Keratinocyte (primary cell): ENCODE measurements around the gene ALOXE3. TPM values are rescaled to one million over a fixed set of nuclear protein-coding genes. Genes with fewer than 3 reads are reported as not detected.

Experiments used
- DNase-seq: peaks from one replicate; pipeline ENCODE4 v3.0.0-alpha.2; 2011; ENCODE audit warnings: low read depth, missing footprints, low spot score
- FAIRE-seq: peaks from 2 replicates; lab custom pipeline; 2011; peaks lifted over from hg19 to GRCh38; lab: Jason Lieb, UNC
- H2AFZ ChIP-seq: 2 replicates; pipeline ENCODE4 v1.6.0; 2012; ENCODE audit warnings: low read length, control low read depth, inconsistent platforms; ENCODE audit not compliant: control insufficient read depth
- H3K27ac ChIP-seq: 2 replicates; pipeline ENCODE4 v1.5.1; 2011; ENCODE audit warnings: low read length; ENCODE audit not compliant: control insufficient read depth, insufficient read depth
- H3K27me3 ChIP-seq: 3 replicates; pipeline ENCODE4 v1.6.0; 2011; ENCODE audit warnings: low read length; ENCODE audit not compliant: control insufficient read depth, insufficient read depth; ENCODE audit errors: extremely low read depth
- H3K36me3 ChIP-seq, 2 experiments: 2 replicates in 1 of 2; 3 replicates in 1 of 2; pipeline ENCODE4 v1.5.1; 2011; ENCODE audit warnings: low read length in 2 of 2, mild to moderate bottlenecking in 1 of 2; ENCODE audit not compliant: control insufficient read depth in 2 of 2, insufficient read depth in 2 of 2; ENCODE audit errors: extremely low read depth in 1 of 2
- H3K4me1 ChIP-seq: 3 replicates; pipeline ENCODE4 v1.5.1; 2011; ENCODE audit warnings: low read length; ENCODE audit not compliant: control insufficient read depth, insufficient read depth; ENCODE audit errors: extremely low read depth
- H3K4me2 ChIP-seq: 3 replicates; pipeline ENCODE4 v1.6.0; 2011; ENCODE audit warnings: low read depth, low read length; ENCODE audit not compliant: control insufficient read depth, insufficient read depth; ENCODE audit errors: extremely low read depth
- H3K4me3 ChIP-seq, 3 experiments: fragments of 200-600 bp in 1 of 3; sonication (generic) in 1 of 3; 2 replicates in 2 of 3; 3 replicates in 1 of 3; pipeline ENCODE4 v1.5.1; 2011 to 2016; ENCODE audit warnings: low read length in 3 of 3, mild to moderate bottlenecking in 3 of 3, control low read depth in 2 of 3, inconsistent platforms in 1 of 3, low read depth in 1 of 3, mixed read lengths in 1 of 3, mixed run types in 1 of 3, moderate library complexity in 1 of 3; ENCODE audit not compliant: control insufficient read depth in 2 of 3, insufficient read depth in 2 of 3; ENCODE audit errors: extremely low read depth in 1 of 3
- H3K79me2 ChIP-seq: 2 replicates; pipeline ENCODE4 v1.6.0; 2012; ENCODE audit warnings: low read length; ENCODE audit not compliant: control insufficient read depth, insufficient read depth
- H3K9ac ChIP-seq: 3 replicates; pipeline ENCODE4 v1.6.0; 2011; ENCODE audit warnings: low read length; ENCODE audit not compliant: control insufficient read depth, insufficient read depth; ENCODE audit errors: extremely low read depth
- H3K9me1 ChIP-seq: 3 replicates; pipeline ENCODE4 v1.6.0; 2011; ENCODE audit warnings: low read length; ENCODE audit not compliant: control insufficient read depth, insufficient read depth; ENCODE audit errors: extremely low read depth
- H3K9me3 ChIP-seq: 2 replicates; pipeline ENCODE4 v1.5.1; 2012; ENCODE audit warnings: low read depth, low read length; ENCODE audit not compliant: control insufficient read depth
- H4K20me1 ChIP-seq: 3 replicates; pipeline ENCODE4 v1.6.0; 2011; ENCODE audit warnings: low read length; ENCODE audit not compliant: control insufficient read depth, insufficient read depth; ENCODE audit errors: extremely low read depth
- EZH2 ChIP-seq: IDR thresholded peaks from one replicate; pipeline ENCODE4 v1.6.1; 2012; ENCODE audit warnings: inconsistent platforms, mild to moderate bottlenecking, low read length, moderate library complexity
- dilution Hi-C: fragments of 300-500 bp; cut with MboI; formaldehyde crosslinking; loops from one replicate; pipeline ENCODE4 v1.7.0; 2020; ENCODE audit warnings: low sequenced_read_pairs; ENCODE audit not compliant: extremely low pct_ligation_motif_present
- polyA plus RNA-seq, 5 experiments: library from polyadenylated mRNA; depleted of rRNA in 3 of 5; stranded (reverse) in 3 of 5; stranded (forward) in 1 of 5; unstranded in 1 of 5; fragments of >200 nt; gene quantifications; 1 replicate in 1 of 5; 2 replicates in 3 of 5; 3 replicates in 1 of 5; pipeline versions ENCODE4 v1.2.1 to v1.2.3, GENCODE V29; 2011 to 2012; ENCODE audit warnings: missing spikeins in 2 of 5, low read depth in 1 of 5, low replicate concordance in 1 of 5
- TF ChIP-seq, protein P1 (sequence below), 3 experiments: IDR thresholded peaks in 1 of 3; conservative IDR thresholded peaks in 1 of 3; optimal IDR thresholded peaks in 1 of 3; 2 replicates in 2 of 3; 3 replicates in 1 of 3; pipeline versions ENCODE3 to v1.5.1; 2011; ENCODE audit warnings: low read length in 3 of 3, mild to moderate bottlenecking in 3 of 3, moderate library complexity in 2 of 3, control low read depth in 1 of 3, inconsistent platforms in 1 of 3; ENCODE audit not compliant: insufficient read depth in 2 of 3; ENCODE audit errors: extremely low read depth in 1 of 3

Gene ALOXE3
- polyA plus RNA-seq, 1 donor (not counting 4 experiments of a cell fraction or from before 2014, with no cell fraction given) = 2.7 TPM

DNA sequence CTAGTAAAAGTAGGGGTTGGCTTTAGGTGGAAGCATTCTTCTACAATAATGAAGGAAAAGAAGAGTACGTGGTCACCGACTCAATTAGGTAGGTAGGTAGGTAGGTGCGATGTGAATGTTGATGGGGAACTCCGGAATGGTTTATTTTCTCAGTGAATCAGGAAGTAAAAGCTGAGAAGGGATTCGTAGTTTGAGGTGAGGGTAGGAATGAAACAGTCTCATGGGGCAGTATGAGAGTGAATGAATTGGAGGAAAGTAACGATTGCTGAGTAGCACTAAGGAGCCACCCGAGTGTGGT is 20.0 kb upstream of the ALOXE3 start:
- dilution Hi-C loops = no loop called here
- TF ChIP-seq, protein P1, sequence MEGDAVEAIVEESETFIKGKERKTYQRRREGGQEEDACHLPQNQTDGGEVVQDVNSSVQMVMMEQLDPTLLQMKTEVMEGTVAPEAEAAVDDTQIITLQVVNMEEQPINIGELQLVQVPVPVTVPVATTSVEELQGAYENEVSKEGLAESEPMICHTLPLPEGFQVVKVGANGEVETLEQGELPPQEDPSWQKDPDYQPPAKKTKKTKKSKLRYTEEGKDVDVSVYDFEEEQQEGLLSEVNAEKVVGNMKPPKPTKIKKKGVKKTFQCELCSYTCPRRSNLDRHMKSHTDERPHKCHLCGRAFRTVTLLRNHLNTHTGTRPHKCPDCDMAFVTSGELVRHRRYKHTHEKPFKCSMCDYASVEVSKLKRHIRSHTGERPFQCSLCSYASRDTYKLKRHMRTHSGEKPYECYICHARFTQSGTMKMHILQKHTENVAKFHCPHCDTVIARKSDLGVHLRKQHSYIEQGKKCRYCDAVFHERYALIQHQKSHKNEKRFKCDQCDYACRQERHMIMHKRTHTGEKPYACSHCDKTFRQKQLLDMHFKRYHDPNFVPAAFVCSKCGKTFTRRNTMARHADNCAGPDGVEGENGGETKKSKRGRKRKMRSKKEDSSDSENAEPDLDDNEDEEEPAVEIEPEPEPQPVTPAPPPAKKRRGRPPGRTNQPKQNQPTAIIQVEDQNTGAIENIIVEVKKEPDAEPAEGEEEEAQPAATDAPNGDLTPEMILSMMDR (optimal IDR thresholded peaks at IDR 0.05 in 1 of 3, IDR thresholded peaks at IDR 0.05 in 1 of 3, conservative IDR thresholded peaks at IDR 0.05 in 1 of 3; ENCODE audit: extremely low read depth in 1 of 3, insufficient read depth in 2 of 3, low read length in 3 of 3) = no peak
- TF ChIP-seq EZH2 = no peak
- FAIRE-seq (no peak), DNase-seq (no peak)
- H3K27ac ChIP-seq = peak overlapping the region; percentile 59
- H3K27me3 ChIP-seq = no peaks in the 10 kb centered on the region
- peaks cover 23% of the 10 kb centered on the region for H3K4me1 ChIP-seq
- no peaks in the 10 kb centered on the region for H3K9me3 ChIP-seq
- peak overlapping the region; percentile 1 to 75 (median 56) for H3K4me3 ChIP-seq
- peak overlapping the region; percentile 99 for H3K4me2 ChIP-seq
- H3K9ac ChIP-seq = peak overlapping the region; percentile 68
- no peaks in the 10 kb centered on the region for H3K9me1 ChIP-seq
- H2AFZ ChIP-seq = peak overlapping the region; percentile 83
- H3K36me3 ChIP-seq = peaks cover 26 to 32% of the 10 kb centered on the region in 2 experiments
- no peaks in the 10 kb centered on the region for H3K79me2 ChIP-seq
- H4K20me1 ChIP-seq = peaks cover 4% of the 10 kb centered on the region

DNA sequence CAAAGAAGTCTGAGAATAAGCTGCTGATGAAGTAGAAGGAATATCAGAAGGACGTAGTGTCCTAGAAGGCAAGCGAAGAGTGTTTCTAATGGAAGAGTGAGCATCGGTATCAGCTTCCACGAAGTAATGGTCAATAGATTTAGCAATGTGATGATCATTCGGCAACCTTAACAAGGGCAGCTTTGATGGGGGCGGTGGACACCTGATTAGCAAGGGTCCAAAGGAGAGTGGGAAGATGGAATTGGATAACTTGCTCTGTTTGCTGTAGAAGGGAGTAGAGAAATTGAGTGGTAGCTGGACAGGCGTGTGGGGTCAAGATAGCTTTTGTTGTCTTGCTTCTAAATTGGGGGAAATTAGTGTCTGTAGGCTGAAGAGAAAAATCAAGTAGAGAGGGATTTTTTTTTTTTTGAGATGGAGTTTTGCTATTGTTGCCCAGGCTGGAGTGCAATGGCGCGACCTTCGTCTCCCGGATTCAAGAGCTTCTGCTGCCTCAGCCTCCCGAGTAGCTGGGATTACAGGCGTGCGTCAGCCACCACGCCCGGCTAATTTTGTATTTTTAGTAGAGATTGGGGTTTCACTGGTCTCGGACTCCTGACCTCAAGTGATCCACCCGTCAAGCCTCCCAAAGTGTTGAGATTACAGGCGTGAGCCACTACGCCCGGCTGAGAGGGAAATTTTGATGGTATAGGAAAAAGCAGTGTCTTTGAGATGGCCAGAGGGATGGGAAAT is 19.5 kb upstream of the ALOXE3 start:
- FAIRE-seq (no peak), DNase-seq (no peak)
- Histone ChIP-seq H3K9me1 (no peaks in the 10 kb centered on the region), H3K9ac (peak overlapping the region; percentile 68), H3K79me2 (no peaks in the 10 kb centered on the region), H4K20me1 (peaks cover 4% of the 10 kb centered on the region), H3K36me3 (peaks cover 24 to 30% of the 10 kb centered on the region in 2 experiments), H3K9me3 (no peaks in the 10 kb centered on the region), H3K27me3 (no peaks in the 10 kb centered on the region), H3K4me2 (peak overlapping the region; percentile 99), H3K27ac (peak overlapping the region; percentile 59), H3K4me1 (peaks cover 23% of the 10 kb centered on the region), H2AFZ (peak overlapping the region; percentile 83), H3K4me3 (peak overlapping the region; percentile 1 to 75 (median 56))
- TF ChIP-seq EZH2 = no peak
- TF ChIP-seq, protein P1 (optimal IDR thresholded peaks at IDR 0.05 in 1 of 3, IDR thresholded peaks at IDR 0.05 in 1 of 3, conservative IDR thresholded peaks at IDR 0.05 in 1 of 3; ENCODE audit: extremely low read depth in 1 of 3, insufficient read depth in 2 of 3, low read length in 3 of 3) = no peak
- dilution Hi-C loops = no loop called here
